Brain microvascular endothelial cell (primary cell): ENCODE data around the gene RBFOX2.

Experiments used
- DNase-seq: peaks from one replicate; pipeline ENCODE4 v3.0.0-alpha.2; 2020
- H3K27ac ChIP-seq: fragments of 250-450 bp; sonication (Bioruptor Pico); 2 replicates; pipeline ENCODE4 v1.5.1; 2020; ENCODE audit warnings: mild to moderate bottlenecking, moderate library complexity
- H3K27me3 ChIP-seq: fragments of 250-450 bp; sonication (Bioruptor Pico); replicated peaks from 2 replicates; pipeline ENCODE4 v1.5.1; 2020; ENCODE audit warnings: mild to moderate bottlenecking
- H3K36me3 ChIP-seq: fragments of 250-450 bp; sonication (Bioruptor Pico); replicated peaks from 2 replicates; pipeline ENCODE4 v1.5.1; 2020; ENCODE audit warnings: mild to moderate bottlenecking
- H3K4me3 ChIP-seq: 2 replicates; pipeline ENCODE4 v1.5.1; 2011; ENCODE audit warnings: low read depth, mild to moderate bottlenecking, control low read depth, low read length, moderate library complexity
- CTCF ChIP-seq: IDR thresholded peaks from 2 replicates; pipeline ENCODE4 v1.5.1; 2011; ENCODE audit warnings: low read depth, mild to moderate bottlenecking, moderate library complexity, low read length, control low read depth, inconsistent platforms; ENCODE audit errors: missing control alignments
- in situ Hi-C: cut with HindIII; loops from 2 replicates; pipeline ENCODE4 v1.10.0; 2017; ENCODE audit warnings: low sequenced_read_pairs, low pct_ligation_motif_present

Gene RBFOX2

GRCh38 chr22:35785181-35785923 is 243.3 kb downstream of the RBFOX2 start:
- no peak for TF ChIP-seq CTCF
- DNase-seq = no peak
- in situ Hi-C loops = no loop called here
- Histone ChIP-seq H3K27ac (no peak overlapping the region), H3K27me3 (no peaks in the 10 kb centered on the region), H3K36me3 (peaks cover 9% of the 10 kb centered on the region), H3K4me3 (no peak overlapping the region)

GRCh38 chr22:35784633-35785032 is 244.0 kb downstream of the RBFOX2 start:
- in situ Hi-C loops = no loop called here
- Histone ChIP-seq H3K4me3 (no peak overlapping the region), H3K27me3 (no peaks in the 10 kb centered on the region), H3K36me3 (peaks cover 9% of the 10 kb centered on the region), H3K27ac (peak overlapping the region; percentile 37)
- TF ChIP-seq CTCF = no peak
- no peak for DNase-seq

- Histone ChIP-seq H3K27me3 (no peaks in the 10 kb centered on the region), H3K4me3 (no peak overlapping the region), H3K27ac (peak overlapping the region; percentile 37), H3K36me3 (peaks cover 9% of the 10 kb centered on the region)
- no peak for TF ChIP-seq CTCF
- DNase-seq = peak; percentile 56
- in situ Hi-C loops = no loop called here
These were observed 244.5 kb downstream of the RBFOX2 start for GRCh38 chr22:35783943-35784614.

DNA sequence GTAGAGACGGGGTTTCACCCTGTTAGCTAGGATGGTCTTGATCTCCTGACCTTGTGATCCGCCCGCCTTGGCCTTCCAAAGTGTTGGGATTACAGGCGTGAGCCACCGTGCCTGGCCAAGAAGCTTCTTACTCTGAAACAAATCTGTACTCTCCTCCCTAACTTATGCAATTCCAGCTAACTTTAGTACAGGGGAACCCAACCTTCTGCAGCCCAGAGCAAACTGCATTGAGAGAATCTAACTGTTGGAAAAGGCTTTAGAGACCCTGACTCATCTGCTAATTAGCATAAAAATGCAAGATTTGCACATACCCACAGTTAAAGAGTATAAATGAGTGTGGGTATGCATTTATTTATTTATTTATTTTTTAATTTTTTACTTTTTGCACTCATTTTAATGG is 246.1 kb downstream of the RBFOX2 start:
- in situ Hi-C loops = no loop called here
- no peak overlapping the region for H3K27ac ChIP-seq
- H3K27me3 ChIP-seq = no peaks in the 10 kb centered on the region
- H3K4me3 ChIP-seq = no peak overlapping the region
- DNase-seq = no peak
- H3K36me3 ChIP-seq = peaks cover 6% of the 10 kb centered on the region
- no peak for TF ChIP-seq CTCF

DNA sequence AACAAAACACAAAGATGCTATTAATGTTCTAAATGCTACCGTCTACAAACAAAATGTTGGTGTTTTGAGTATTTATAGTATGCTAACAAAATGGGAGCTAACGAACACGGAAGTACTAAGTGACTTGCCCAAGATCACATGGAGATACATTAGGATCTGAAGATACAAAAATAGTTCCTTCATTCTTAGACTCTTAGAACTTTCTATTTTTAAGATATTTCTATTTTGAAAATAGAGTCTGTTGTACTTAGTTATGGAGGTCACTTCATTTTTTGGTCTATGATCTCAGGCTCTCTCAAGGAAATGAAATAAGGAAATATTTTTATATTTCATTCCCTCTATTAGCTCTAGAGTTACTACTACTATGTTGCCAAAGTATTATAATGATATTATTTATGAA is 246.7 kb downstream of the RBFOX2 start:
- in situ Hi-C loops = no loop called here
- peaks cover 6% of the 10 kb centered on the region for H3K36me3 ChIP-seq
- TF ChIP-seq CTCF = no peak
- no peak overlapping the region for H3K27ac ChIP-seq
- DNase-seq = no peak
- H3K27me3 ChIP-seq = no peaks in the 10 kb centered on the region
- no peak overlapping the region for H3K4me3 ChIP-seq
